Right ventricle myocardium inferior (tissue), 1 donor: Measurements from ENCODE around the gene WDR27. TPM values are rescaled to one million over a fixed set of nuclear protein-coding genes. Genes with fewer than 3 reads are reported as not detected.
"Not testable (repeated sequence)": the region's sequence is repeated elsewhere in the genome, so short reads cannot be mapped to it uniquely, and the experiment has no call there.

Experiments used
- ATAC-seq: fragments of 200-7000 bp; cut with Tn5 transposase; one replicate; pipeline ENCODE4 v1.9.1; 2020; ENCODE audit warnings: mild to moderate bottlenecking, moderate library complexity
- DNase-seq: peaks from one replicate; pipeline ENCODE4 v3.0.0; 2021; ENCODE audit errors: missing footprints
- intact Hi-C: fragments of 100-400 bp; cut with DNase I; formaldehyde crosslinking; loops from one replicate; pipeline ENCODE4 v1.11.0; 2022
- total RNA-seq: library from RNA; stranded (reverse); fragmentation: NEBNext Ultra II Directional; extraction: Animal tissue kit (Norgen Biotek cat#: 25700); gene quantifications from one replicate; pipeline ENCODE4 v1.2.1, GENCODE V29; 2021
- donor health status: DM: no; HTN: yes; CAD: no; lungs with severe emphysema.

The WDR27 gene
- total RNA-seq, 1 donor from 2014 or later, result 9.6 TPM

- ATAC-seq (no peak), DNase-seq (no peak)
- intact Hi-C loops, result no loop called here
These were observed 53.7 kb downstream of the WDR27 start for GRCh38 chr6:169648092-169648491.

GRCh38 chr6:169647637-169648036, 54.2 kb downstream of the WDR27 start:
- ATAC-seq (no peak), DNase-seq (no peak)
- intact Hi-C loops, result no loop called here

GRCh38 chr6:169646906-169647567, 54.8 kb downstream of the WDR27 start:
- intact Hi-C loops, result no loop called here
- DNase-seq, result no peak
- no peak for ATAC-seq

GRCh38 chr6:169645459-169645858, 56.4 kb downstream of the WDR27 start:
- ATAC-seq, intact Hi-C loops, DNase-seq: not testable (repeated sequence)

GRCh38 chr6:169643521-169643920, 58.3 kb downstream of the WDR27 start:
- intact Hi-C loops, result no loop called here
- DNase-seq, result no peak

GRCh38 chr6:169642455-169642854, 59.4 kb downstream of the WDR27 start:
- intact Hi-C loops, result no loop called here
- DNase-seq, result no peak
- ATAC-seq, result no peak

More at GRCh38 chr6:169643521-169643920, 58.3 kb downstream of the WDR27 start:
- no peak for ATAC-seq

- no peak for DNase-seq
- intact Hi-C loops, result no loop called here
- no peak for ATAC-seq
These were observed 60.3 kb downstream of the WDR27 start for GRCh38 chr6:169641461-169642085.

- intact Hi-C loops, result no loop called here
- ATAC-seq (no peak), DNase-seq (no peak)
These were observed 60.8 kb downstream of the WDR27 start for GRCh38 chr6:169640983-169641382.

- intact Hi-C loops, result no loop called here
- DNase-seq (no peak), ATAC-seq (no peak)
These were observed 61.4 kb downstream of the WDR27 start for GRCh38 chr6:169640351-169640852.

GRCh38 chr6:169639653-169640278, 62.1 kb downstream of the WDR27 start:
- intact Hi-C loops, result no loop called here
- no peak for ATAC-seq
- no peak for DNase-seq

GRCh38 chr6:169638915-169639314, 62.9 kb downstream of the WDR27 start:
- intact Hi-C loops, result no loop called here
- ATAC-seq, result no peak
- DNase-seq, result no peak

- DNase-seq (no peak), ATAC-seq (no peak)
- intact Hi-C loops, result no loop called here
These were observed 63.4 kb downstream of the WDR27 start for GRCh38 chr6:169638388-169638787.

- DNase-seq (no peak), ATAC-seq (no peak)
- intact Hi-C loops, result no loop called here
These were observed 66.5 kb downstream of the WDR27 start for GRCh38 chr6:169635345-169635744.

GRCh38 chr6:169632841-169633240, 69.0 kb downstream of the WDR27 start:
- no peak for ATAC-seq
- intact Hi-C loops, result no loop called here

GRCh38 chr6:169629256-169629655, 72.6 kb downstream of the WDR27 start:
- intact Hi-C loops, result no loop called here
- DNase-seq (no peak), ATAC-seq (no peak)

More at GRCh38 chr6:169632841-169633240, 69.0 kb downstream of the WDR27 start:
- no peak for DNase-seq

- no peak for DNase-seq
These were observed 73.9 kb downstream of the WDR27 start for GRCh38 chr6:169627736-169628607.

GRCh38 chr6:169626649-169627048, 75.2 kb downstream of the WDR27 start:
- ATAC-seq, result no peak
- intact Hi-C loops, result no loop called here
- DNase-seq, result no peak

More at GRCh38 chr6:169627736-169628607, 73.9 kb downstream of the WDR27 start:
- intact Hi-C loops, result no loop called here
- no peak for ATAC-seq

GRCh38 chr6:169626169-169626568, 75.7 kb downstream of the WDR27 start:
- no peak for ATAC-seq
- intact Hi-C loops, result no loop called here
- DNase-seq, result no peak

- intact Hi-C loops, result no loop called here
- no peak for DNase-seq
- no peak for ATAC-seq
These were observed 76.5 kb downstream of the WDR27 start for GRCh38 chr6:169625376-169625775.
